Right atrium auricular region (tissue), 2 donors: ENCODE measurements around the gene PORCN. TPM values are rescaled to one million over a fixed set of nuclear protein-coding genes. Genes with fewer than 3 reads are reported as not detected.

Experiments used
- DNase-seq: peaks from one replicate; pipeline ENCODE4 v3.0.0-alpha.2; 2019; ENCODE audit warnings: low spot score
- H3K27ac ChIP-seq, 2 donors: fragments of 200-600 bp; sonication (generic); 1 replicate in 1 of 2; 2 replicates in 1 of 2; pipeline ENCODE4 v1.5.1; 2016 to 2019
- H3K27me3 ChIP-seq, 2 donors: fragments of 200-600 bp; sonication (generic); one replicate each; pipeline versions ENCODE4 v1.5.1 to v1.6.0; 2017 to 2019
- H3K36me3 ChIP-seq: fragments of 200-600 bp; sonication (generic); one replicate; pipeline ENCODE4 v1.5.1; 2016
- H3K4me1 ChIP-seq, 2 donors: fragments of 200-600 bp; sonication (generic); one replicate each; pipeline versions ENCODE4 v1.5.1 to v1.6.0; 2017 to 2019
- H3K4me3 ChIP-seq, 2 donors: fragments of 200-600 bp; sonication (generic); 1 replicate in 1 of 2; 2 replicates in 1 of 2; pipeline ENCODE4 v1.5.1; 2017 to 2019; ENCODE audit warnings: mild to moderate bottlenecking in 1 of 2, moderate library complexity in 1 of 2
- H3K9me3 ChIP-seq, 2 donors: fragments of 200-600 bp; sonication (generic); one replicate each; pipeline ENCODE4 v1.5.1; 2019
- CTCF ChIP-seq, 2 donors: fragments of 200-600 bp; sonication (generic); IDR thresholded peaks; one replicate each; pipeline ENCODE4 v1.5.1; 2019; ENCODE audit warnings: antibody characterized with exemption in 2 of 2
- total RNA-seq, 2 donors: library from RNA; depleted of rRNA; stranded (reverse); fragments of >200 nt; gene quantifications; one replicate each; pipeline ENCODE4 v1.1.0, GENCODE V29; 2016

Gene PORCN
- total RNA-seq, 2 donors from 2014 or later = 23.0 to 43.0 TPM

DNA sequence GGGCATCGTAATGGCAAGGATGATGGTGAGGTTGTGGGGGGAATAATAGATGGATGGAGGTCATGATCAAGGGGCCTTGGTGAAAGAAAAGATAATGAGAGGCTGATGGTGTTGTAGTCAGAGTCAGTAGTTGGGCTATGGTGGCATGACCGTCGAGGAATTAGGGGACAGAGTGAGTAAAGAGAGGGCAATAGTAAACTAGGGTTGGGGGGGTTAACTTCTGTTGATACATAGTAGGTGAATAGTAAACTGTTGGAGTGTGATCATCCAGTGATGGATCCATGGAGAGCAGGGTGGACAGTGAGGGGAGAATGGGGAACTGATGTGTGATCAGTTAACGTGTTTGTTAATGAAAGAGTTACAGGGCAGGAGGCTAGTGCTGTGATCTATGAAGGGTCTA, 31.9 kb upstream of the PORCN start:
- no peak for TF ChIP-seq CTCF (IDR thresholded peaks at IDR 0.05)
- H3K27ac ChIP-seq = peak overlapping the region in 1 of 2 donors; percentile 87
- peaks cover 0 to 5% of the 10 kb centered on the region in 2 donors for H3K9me3 ChIP-seq
- peaks cover 0 to 7% of the 10 kb centered on the region in 2 donors for H3K4me1 ChIP-seq
- no peaks in the 10 kb centered on the region for H3K36me3 ChIP-seq
- H3K4me3 ChIP-seq = peak overlapping the region; percentile 65 to 78
- H3K27me3 ChIP-seq = no peaks in the 10 kb centered on the region
- DNase-seq = no peak

DNA sequence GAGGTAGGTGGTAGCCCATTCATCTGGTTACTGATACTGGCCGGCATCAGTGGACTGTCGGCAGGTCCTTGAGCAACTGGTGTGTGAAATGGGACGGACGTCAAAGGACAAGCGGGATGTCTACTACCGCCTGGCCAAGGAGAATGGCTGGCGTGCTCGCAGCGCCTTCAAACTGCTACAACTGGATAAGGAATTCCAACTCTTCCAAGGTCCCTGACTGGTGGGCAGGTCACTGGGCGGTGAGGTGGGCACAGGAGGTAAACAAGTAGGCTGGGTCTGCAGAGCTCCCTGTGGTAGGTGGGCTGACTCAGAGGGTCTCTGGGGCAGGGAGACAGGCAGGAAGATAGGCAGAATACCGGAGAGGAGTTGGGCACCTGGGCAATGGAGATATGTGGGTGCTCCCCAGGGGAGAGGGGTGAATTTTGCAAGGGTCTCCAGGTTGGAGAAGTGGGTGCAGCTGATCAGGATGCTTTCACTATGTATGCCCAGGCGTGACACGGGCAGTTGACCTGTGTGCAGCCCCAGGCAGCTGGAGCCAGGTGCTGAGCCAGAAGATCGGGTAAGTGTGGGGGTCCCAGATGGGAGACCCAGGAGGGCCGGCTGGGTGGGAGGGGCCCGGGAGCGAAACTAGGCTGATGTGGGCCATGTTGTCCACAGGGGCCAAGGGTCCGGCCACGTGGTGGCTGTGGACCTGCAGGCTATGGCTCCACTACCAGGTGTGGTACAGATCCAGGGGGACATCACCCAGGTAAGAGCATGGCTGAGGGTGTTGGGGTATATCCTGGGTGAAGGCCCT, 30.6 kb upstream of the PORCN start:
- H3K4me1 ChIP-seq = peaks cover 0 to 7% of the 10 kb centered on the region in 2 donors
- H3K27ac ChIP-seq = no peak overlapping the region
- H3K4me3 ChIP-seq = no peak overlapping the region
- no peaks in the 10 kb centered on the region for H3K27me3 ChIP-seq
- no peak for DNase-seq
- peaks cover 3% of the 10 kb centered on the region for H3K36me3 ChIP-seq
- peaks cover 0 to 5% of the 10 kb centered on the region in 2 donors for H3K9me3 ChIP-seq
- TF ChIP-seq CTCF (IDR thresholded peaks at IDR 0.05) = no peak

DNA sequence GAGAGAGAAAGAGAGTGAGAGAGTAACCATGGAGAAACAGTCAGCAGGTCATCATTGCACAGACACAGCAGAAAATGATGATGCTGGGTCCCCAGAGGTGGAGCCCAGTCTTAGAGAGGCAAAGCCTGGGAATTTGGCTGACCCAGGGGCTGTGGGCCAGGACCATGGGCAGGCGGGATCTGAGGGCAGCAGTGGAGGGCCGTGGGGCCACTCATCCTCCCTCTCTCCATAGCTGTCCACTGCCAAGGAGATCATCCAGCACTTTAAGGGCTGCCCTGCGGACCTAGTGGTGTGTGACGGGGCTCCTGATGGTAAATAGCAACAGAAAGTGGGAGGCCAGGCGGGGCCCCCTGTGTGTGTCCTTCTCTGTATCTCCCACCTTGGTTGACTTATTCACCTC, 30.0 kb upstream of the PORCN start:
- Histone ChIP-seq H3K36me3 (peaks cover 7% of the 10 kb centered on the region), H3K27ac (no peak overlapping the region)
- DNase-seq = no peak

GRCh38 chrX:48480142-48480541, 28.6 kb upstream of the PORCN start:
- Histone ChIP-seq H3K36me3 (peaks cover 7% of the 10 kb centered on the region), H3K27ac (no peak overlapping the region)
- TF ChIP-seq CTCF (IDR thresholded peaks at IDR 0.05) = no peak

More for the DNA sequence above, 30.0 kb upstream of the PORCN start:
- H3K27me3 ChIP-seq = no peaks in the 10 kb centered on the region
- H3K4me1 ChIP-seq = peaks cover 0 to 7% of the 10 kb centered on the region in 2 donors
- no peak for TF ChIP-seq CTCF (IDR thresholded peaks at IDR 0.05)
- no peak overlapping the region for H3K4me3 ChIP-seq
- H3K9me3 ChIP-seq = peaks cover 0 to 5% of the 10 kb centered on the region in 2 donors

GRCh38 chrX:48480583-48480982, 28.2 kb upstream of the PORCN start:
- no peaks in the 10 kb centered on the region for H3K27me3 ChIP-seq
- peaks cover 0 to 4% of the 10 kb centered on the region in 2 donors for H3K9me3 ChIP-seq
- no peaks in the 10 kb centered on the region for H3K4me1 ChIP-seq
- no peak for TF ChIP-seq CTCF (IDR thresholded peaks at IDR 0.05)
- no peak for DNase-seq
- no peak overlapping the region for H3K27ac ChIP-seq
- H3K36me3 ChIP-seq = peaks cover 7% of the 10 kb centered on the region
- no peak overlapping the region for H3K4me3 ChIP-seq

More at GRCh38 chrX:48480142-48480541, 28.6 kb upstream of the PORCN start:
- DNase-seq = no peak
- peaks cover 0 to 5% of the 10 kb centered on the region in 2 donors for H3K9me3 ChIP-seq
- no peaks in the 10 kb centered on the region for H3K27me3 ChIP-seq
- no peak overlapping the region for H3K4me3 ChIP-seq
- H3K4me1 ChIP-seq = peaks cover 0 to 4% of the 10 kb centered on the region in 2 donors
